ENCODE measurements around the gene LTB4R2.

DNA sequence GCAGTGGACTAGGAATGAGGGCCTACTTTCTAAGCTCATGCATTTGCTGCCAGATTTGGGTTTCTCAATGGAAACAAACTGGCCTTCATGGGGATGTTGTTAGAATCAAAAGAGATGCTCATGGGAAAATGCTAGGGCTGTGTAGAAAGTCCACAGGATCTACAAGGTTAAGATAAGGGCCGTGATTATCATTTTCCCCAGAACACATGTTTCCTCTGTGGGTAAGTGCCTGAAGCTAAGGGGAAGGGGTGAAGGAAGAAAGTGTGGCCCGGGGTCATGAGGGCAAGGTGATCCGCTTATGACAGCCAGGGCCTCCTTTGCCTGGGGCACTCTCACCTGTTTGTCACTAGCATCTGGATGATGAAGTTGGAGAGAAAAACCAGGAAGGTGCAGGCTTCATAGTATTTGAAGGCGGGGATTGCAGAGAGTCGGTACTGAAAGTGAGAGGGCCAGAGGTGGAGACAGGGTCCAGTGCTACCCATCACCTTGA, 15.1 kb downstream of the LTB4R2 start:
- TF ChIP-seq EZH2phosphoT487 (IDR thresholded peaks at IDR 0.05; ENCODE audit: insufficient read depth, low read depth) (no peak), EZH2 (IDR thresholded peaks at IDR 0.05; ENCODE audit: insufficient read depth, poor library complexity, severe bottlenecking) (no peak)
